ENCODE data around the gene USF2.
"Not testable (repeated sequence)": the region's sequence is repeated elsewhere in the genome, so short reads cannot be mapped to it uniquely, and the experiment has no call there.

Gene USF2

GRCh38 chr19:35268536-35269437 lies at the start of gene USF2:
TSS of gene USF2 (plus strand) at chr19:35268962. CDS start at chr19:35269102, 140 bp downstream.
- H3K27me3 ChIP-seq (ENCODE audit: control insufficient read depth, insufficient read depth, low read length), result no peaks in the 10 kb centered on the region
- H3K4me1 ChIP-seq (ENCODE audit: control insufficient read depth, insufficient read depth, low read length), result peaks cover 27% of the 10 kb centered on the region
- no peaks in the 10 kb centered on the region for H3K9me3 ChIP-seq (ENCODE audit: control insufficient read depth, low read length)
- peak within 1 kb of the TSS; percentile 83 for H3K9ac ChIP-seq (ENCODE audit: low read length)
- peak within 1 kb of the TSS; percentile 31 for H3K4me3 ChIP-seq (ENCODE audit: low read length)
- H3K36me3 ChIP-seq (ENCODE audit: control insufficient read depth, insufficient read depth, low read length), result peaks cover 15% of the 10 kb centered on the region

- Histone ChIP-seq H3K4me3 (ENCODE audit: low read length) (no peak overlapping the region), H3K4me1 (ENCODE audit: control insufficient read depth, insufficient read depth, low read length) (peaks cover 26% of the 10 kb centered on the region)
Measured at GRCh38 chr19:35219008-35219407, 49.8 kb upstream of the USF2 start.

GRCh38 chr19:35220315-35220921 lies 48.3 kb upstream of the USF2 start:
- no peaks in the 10 kb centered on the region for H3K27me3 ChIP-seq (ENCODE audit: control insufficient read depth, insufficient read depth, low read length)
- no peak overlapping the region for H3K9ac ChIP-seq (ENCODE audit: low read length)
- no peak overlapping the region for H3K4me3 ChIP-seq (ENCODE audit: low read length)
- H3K4me1 ChIP-seq (ENCODE audit: control insufficient read depth, insufficient read depth, low read length), result peaks cover 30% of the 10 kb centered on the region
- no peaks in the 10 kb centered on the region for H3K9me3 ChIP-seq (ENCODE audit: control insufficient read depth, low read length)
- H3K36me3 ChIP-seq (ENCODE audit: control insufficient read depth, insufficient read depth, low read length), result no peaks in the 10 kb centered on the region

More at GRCh38 chr19:35219008-35219407, 49.8 kb upstream of the USF2 start:
- no peaks in the 10 kb centered on the region for H3K36me3 ChIP-seq (ENCODE audit: control insufficient read depth, insufficient read depth, low read length)
- no peaks in the 10 kb centered on the region for H3K27me3 ChIP-seq (ENCODE audit: control insufficient read depth, insufficient read depth, low read length)
- H3K9ac ChIP-seq (ENCODE audit: low read length), result no peak overlapping the region
- no peaks in the 10 kb centered on the region for H3K9me3 ChIP-seq (ENCODE audit: control insufficient read depth, low read length)

GRCh38 chr19:35220973-35221590 lies 47.7 kb upstream of the USF2 start:
- not testable (repeated sequence) for H3K27me3 ChIP-seq (ENCODE audit: control insufficient read depth, insufficient read depth, low read length); H3K36me3 ChIP-seq (ENCODE audit: control insufficient read depth, insufficient read depth, low read length); H3K4me3 ChIP-seq (ENCODE audit: low read length); H3K9me3 ChIP-seq (ENCODE audit: control insufficient read depth, low read length); H3K9ac ChIP-seq (ENCODE audit: low read length)
- peaks cover 35% of the 10 kb centered on the region for H3K4me1 ChIP-seq (ENCODE audit: control insufficient read depth, insufficient read depth, low read length)

GRCh38 chr19:35222373-35223015 lies 46.3 kb upstream of the USF2 start:
- H3K4me3 ChIP-seq (ENCODE audit: low read length), result no peak overlapping the region
- no peaks in the 10 kb centered on the region for H3K27me3 ChIP-seq (ENCODE audit: control insufficient read depth, insufficient read depth, low read length)
- peaks cover 35% of the 10 kb centered on the region for H3K4me1 ChIP-seq (ENCODE audit: control insufficient read depth, insufficient read depth, low read length)
- no peaks in the 10 kb centered on the region for H3K36me3 ChIP-seq (ENCODE audit: control insufficient read depth, insufficient read depth, low read length)
- H3K9ac ChIP-seq (ENCODE audit: low read length), result no peak overlapping the region
- H3K9me3 ChIP-seq (ENCODE audit: control insufficient read depth, low read length), result no peaks in the 10 kb centered on the region

GRCh38 chr19:35223084-35223790 lies 45.5 kb upstream of the USF2 start:
- Histone ChIP-seq H3K27me3 (ENCODE audit: control insufficient read depth, insufficient read depth, low read length) (no peaks in the 10 kb centered on the region), H3K9ac (ENCODE audit: low read length) (no peak overlapping the region), H3K9me3 (ENCODE audit: control insufficient read depth, low read length) (no peaks in the 10 kb centered on the region), H3K36me3 (ENCODE audit: control insufficient read depth, insufficient read depth, low read length) (no peaks in the 10 kb centered on the region), H3K4me3 (ENCODE audit: low read length) (no peak overlapping the region), H3K4me1 (ENCODE audit: control insufficient read depth, insufficient read depth, low read length) (peaks cover 35% of the 10 kb centered on the region)

GRCh38 chr19:35223862-35224505 lies 44.8 kb upstream of the USF2 start:
- Histone ChIP-seq H3K9me3 (ENCODE audit: control insufficient read depth, low read length) (no peaks in the 10 kb centered on the region), H3K27me3 (ENCODE audit: control insufficient read depth, insufficient read depth, low read length) (no peaks in the 10 kb centered on the region), H3K9ac (ENCODE audit: low read length) (no peak overlapping the region), H3K4me3 (ENCODE audit: low read length) (no peak overlapping the region), H3K4me1 (ENCODE audit: control insufficient read depth, insufficient read depth, low read length) (peaks cover 35% of the 10 kb centered on the region), H3K36me3 (ENCODE audit: control insufficient read depth, insufficient read depth, low read length) (no peaks in the 10 kb centered on the region)

GRCh38 chr19:35224681-35225571 lies 43.8 kb upstream of the USF2 start:
- H3K27me3 ChIP-seq (ENCODE audit: control insufficient read depth, insufficient read depth, low read length), result no peaks in the 10 kb centered on the region
- H3K4me1 ChIP-seq (ENCODE audit: control insufficient read depth, insufficient read depth, low read length), result peaks cover 34% of the 10 kb centered on the region
- no peak overlapping the region for H3K9ac ChIP-seq (ENCODE audit: low read length)
- H3K4me3 ChIP-seq (ENCODE audit: low read length), result no peak overlapping the region
- no peaks in the 10 kb centered on the region for H3K36me3 ChIP-seq (ENCODE audit: control insufficient read depth, insufficient read depth, low read length)
- no peaks in the 10 kb centered on the region for H3K9me3 ChIP-seq (ENCODE audit: control insufficient read depth, low read length)

- Histone ChIP-seq H3K4me1 (ENCODE audit: control insufficient read depth, insufficient read depth, low read length) (peaks cover 25% of the 10 kb centered on the region), H3K36me3 (ENCODE audit: control insufficient read depth, insufficient read depth, low read length) (no peaks in the 10 kb centered on the region), H3K9ac (ENCODE audit: low read length) (no peak overlapping the region), H3K4me3 (ENCODE audit: low read length) (no peak overlapping the region), H3K9me3 (ENCODE audit: control insufficient read depth, low read length) (no peaks in the 10 kb centered on the region), H3K27me3 (ENCODE audit: control insufficient read depth, insufficient read depth, low read length) (no peaks in the 10 kb centered on the region)
Measured at GRCh38 chr19:35225951-35226350, 42.8 kb upstream of the USF2 start.

- H3K9me3 ChIP-seq (ENCODE audit: control insufficient read depth, low read length), result no peaks in the 10 kb centered on the region
- H3K4me3 ChIP-seq (ENCODE audit: low read length), result no peak overlapping the region
- H3K36me3 ChIP-seq (ENCODE audit: control insufficient read depth, insufficient read depth, low read length), result no peaks in the 10 kb centered on the region
- H3K27me3 ChIP-seq (ENCODE audit: control insufficient read depth, insufficient read depth, low read length), result no peaks in the 10 kb centered on the region
- no peak overlapping the region for H3K9ac ChIP-seq (ENCODE audit: low read length)
- H3K4me1 ChIP-seq (ENCODE audit: control insufficient read depth, insufficient read depth, low read length), result peaks cover 25% of the 10 kb centered on the region
Measured at GRCh38 chr19:35226748-35227147, 42.0 kb upstream of the USF2 start.
